ENCODE results near the gene ADPGK. TPM values are rescaled to one million over a fixed set of nuclear protein-coding genes. Genes with fewer than 3 reads are reported as not detected.

ADPGK gene
- total RNA-seq, 2 donors from 2014 or later, result 74.6 to 102 TPM

- H3K9me3 ChIP-seq, result no peaks in the 10 kb centered on the region
- no peak for DNase-seq (ENCODE audit: low spot score)
- intact Hi-C loops (cut with DNase I), result no loop called here
- no peaks in the 10 kb centered on the region for H3K4me1 ChIP-seq (replicated peaks)
- H3K27me3 ChIP-seq (replicated peaks; ENCODE audit: insufficient read depth), result no peaks in the 10 kb centered on the region
- no peak overlapping the region for H3K4me3 ChIP-seq
- no peaks in the 10 kb centered on the region for H3K36me3 ChIP-seq
- TF ChIP-seq POLR2A (IDR thresholded peaks at IDR 0.05), result no peak
- no peak for TF ChIP-seq CTCF (IDR thresholded peaks at IDR 0.05)
- no peak for TF ChIP-seq POLR2AphosphoS5 (IDR thresholded peaks at IDR 0.05)
- WGBS, result 76% methylated on average over 6 of the region's 6 CpGs
- H3K27ac ChIP-seq, result no peak overlapping the region
Measured at GRCh38 chr15:72778796-72779195, 4.8 kb downstream of the ADPGK start.

GRCh38 chr15:72774696-72775383 lies 8.7 kb downstream of the ADPGK start:
- H3K9me3 ChIP-seq, result no peaks in the 10 kb centered on the region
- no peak overlapping the region for H3K27ac ChIP-seq
- TF ChIP-seq CTCF (IDR thresholded peaks at IDR 0.05), result no peak
- no peak for TF ChIP-seq POLR2A (IDR thresholded peaks at IDR 0.05)
- TF ChIP-seq POLR2AphosphoS5 (IDR thresholded peaks at IDR 0.05), result no peak
- no peaks in the 10 kb centered on the region for H3K4me1 ChIP-seq (replicated peaks)
- H3K27me3 ChIP-seq (replicated peaks; ENCODE audit: insufficient read depth), result no peaks in the 10 kb centered on the region
- H3K4me3 ChIP-seq, result no peak overlapping the region
- intact Hi-C loops (cut with DNase I), result no loop called here
- WGBS, result 89% methylated on average over 2 of the region's 2 CpGs
- H3K36me3 ChIP-seq, result no peaks in the 10 kb centered on the region
- no peak for DNase-seq (ENCODE audit: low spot score)

- no peak for DNase-seq (ENCODE audit: low spot score)
- WGBS, result 43% methylated on average over 1 of the region's 1 CpG
- no peaks in the 10 kb centered on the region for H3K9me3 ChIP-seq
- H3K4me3 ChIP-seq, result no peak overlapping the region
- no peak overlapping the region for H3K27ac ChIP-seq
- H3K36me3 ChIP-seq, result no peaks in the 10 kb centered on the region
- no peaks in the 10 kb centered on the region for H3K4me1 ChIP-seq (replicated peaks)
- intact Hi-C loops (cut with DNase I), result no loop called here
- no peak for TF ChIP-seq POLR2AphosphoS5 (IDR thresholded peaks at IDR 0.05)
- no peak for TF ChIP-seq CTCF (IDR thresholded peaks at IDR 0.05)
- no peak for TF ChIP-seq POLR2A (IDR thresholded peaks at IDR 0.05)
- no peaks in the 10 kb centered on the region for H3K27me3 ChIP-seq (replicated peaks; ENCODE audit: insufficient read depth)
Measured at GRCh38 chr15:72771329-72771725, 12.2 kb downstream of the ADPGK start.

GRCh38 chr15:72770673-72771328 lies 12.8 kb downstream of the ADPGK start:
- Histone ChIP-seq H3K36me3 (no peaks in the 10 kb centered on the region), H3K4me3 (no peak overlapping the region), H3K27ac (no peak overlapping the region), H3K27me3 (replicated peaks; ENCODE audit: insufficient read depth) (no peaks in the 10 kb centered on the region), H3K4me1 (replicated peaks) (no peaks in the 10 kb centered on the region), H3K9me3 (no peaks in the 10 kb centered on the region)
- no peak for TF ChIP-seq POLR2A (IDR thresholded peaks at IDR 0.05)
- TF ChIP-seq CTCF (IDR thresholded peaks at IDR 0.05), result no peak
- WGBS, result 88% methylated on average over 6 of the region's 6 CpGs
- DNase-seq (ENCODE audit: low spot score), result no peak
- intact Hi-C loops (cut with DNase I), result no loop called here

- no peak overlapping the region for H3K27ac ChIP-seq
- no peak for TF ChIP-seq POLR2A (IDR thresholded peaks at IDR 0.05)
- TF ChIP-seq CTCF (IDR thresholded peaks at IDR 0.05), result no peak
- no peak for TF ChIP-seq POLR2AphosphoS5 (IDR thresholded peaks at IDR 0.05)
- WGBS, result 97% methylated on average over 2 of the region's 2 CpGs
- no peak overlapping the region for H3K4me3 ChIP-seq
- DNase-seq (ENCODE audit: low spot score), result no peak
- H3K9me3 ChIP-seq, result no peaks in the 10 kb centered on the region
- no peaks in the 10 kb centered on the region for H3K36me3 ChIP-seq
- no peaks in the 10 kb centered on the region for H3K4me1 ChIP-seq (replicated peaks)
- no peaks in the 10 kb centered on the region for H3K27me3 ChIP-seq (replicated peaks; ENCODE audit: insufficient read depth)
- intact Hi-C loops (cut with DNase I), result no loop called here
Measured at GRCh38 chr15:72766780-72767179, 16.8 kb downstream of the ADPGK start.
